GM13976 (cell line): ENCODE results near the gene PEX5L.
"Not testable (repeated sequence)": the region's sequence is repeated elsewhere in the genome, so short reads cannot be mapped to it uniquely, and the experiment has no call there.

ENCODE experiments used
- DNase-seq: peaks from one replicate; pipeline ENCODE4 v3.0.0; 2012; ENCODE audit warnings: low spot score
- in situ Hi-C: fragments of 300-500 bp; cut with MboI; formaldehyde crosslinking; loops from one replicate; pipeline ENCODE4 v1.12.0; 2022; ENCODE audit warnings: low sequenced_read_pairs, mixed read lengths, inconsistent platforms; ENCODE audit not compliant: unreplicated experiment
- TF ChIP-seq, protein P1 (sequence below): IDR thresholded peaks from 2 replicates; pipeline ENCODE4 v1.5.1; 2012; ENCODE audit warnings: borderline replicate concordance, mild to moderate bottlenecking; ENCODE audit not compliant: insufficient read depth; ENCODE audit errors: extremely low read depth, missing control alignments, control extremely low read depth

PEX5L gene

GRCh38 chr3:180017846-180018245 lies 18.9 kb downstream of the PEX5L start:
- in situ Hi-C loops: no loop called here
- TF ChIP-seq, protein P1, sequence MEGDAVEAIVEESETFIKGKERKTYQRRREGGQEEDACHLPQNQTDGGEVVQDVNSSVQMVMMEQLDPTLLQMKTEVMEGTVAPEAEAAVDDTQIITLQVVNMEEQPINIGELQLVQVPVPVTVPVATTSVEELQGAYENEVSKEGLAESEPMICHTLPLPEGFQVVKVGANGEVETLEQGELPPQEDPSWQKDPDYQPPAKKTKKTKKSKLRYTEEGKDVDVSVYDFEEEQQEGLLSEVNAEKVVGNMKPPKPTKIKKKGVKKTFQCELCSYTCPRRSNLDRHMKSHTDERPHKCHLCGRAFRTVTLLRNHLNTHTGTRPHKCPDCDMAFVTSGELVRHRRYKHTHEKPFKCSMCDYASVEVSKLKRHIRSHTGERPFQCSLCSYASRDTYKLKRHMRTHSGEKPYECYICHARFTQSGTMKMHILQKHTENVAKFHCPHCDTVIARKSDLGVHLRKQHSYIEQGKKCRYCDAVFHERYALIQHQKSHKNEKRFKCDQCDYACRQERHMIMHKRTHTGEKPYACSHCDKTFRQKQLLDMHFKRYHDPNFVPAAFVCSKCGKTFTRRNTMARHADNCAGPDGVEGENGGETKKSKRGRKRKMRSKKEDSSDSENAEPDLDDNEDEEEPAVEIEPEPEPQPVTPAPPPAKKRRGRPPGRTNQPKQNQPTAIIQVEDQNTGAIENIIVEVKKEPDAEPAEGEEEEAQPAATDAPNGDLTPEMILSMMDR: no peak
- no peak for DNase-seq

DNA sequence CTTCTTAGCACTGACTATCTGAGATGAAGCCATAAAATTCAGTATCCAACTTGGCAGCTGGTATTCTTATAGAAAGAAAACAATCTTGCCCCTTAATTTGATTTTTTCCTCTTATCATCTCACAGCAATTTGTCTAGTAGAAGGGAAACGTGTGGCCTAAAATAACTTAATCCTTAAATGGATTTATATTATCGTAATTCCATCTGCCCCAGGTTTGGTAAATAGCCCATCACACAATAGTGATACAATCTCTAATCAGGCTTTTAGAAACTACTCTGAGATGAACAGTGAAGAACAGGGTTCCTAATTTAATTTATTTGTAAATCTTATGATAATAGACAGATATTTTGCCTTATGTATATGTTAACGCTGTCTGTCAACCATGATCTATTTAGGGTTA lies 24.8 kb downstream of the PEX5L start:
- in situ Hi-C loops: no loop called here

DNA sequence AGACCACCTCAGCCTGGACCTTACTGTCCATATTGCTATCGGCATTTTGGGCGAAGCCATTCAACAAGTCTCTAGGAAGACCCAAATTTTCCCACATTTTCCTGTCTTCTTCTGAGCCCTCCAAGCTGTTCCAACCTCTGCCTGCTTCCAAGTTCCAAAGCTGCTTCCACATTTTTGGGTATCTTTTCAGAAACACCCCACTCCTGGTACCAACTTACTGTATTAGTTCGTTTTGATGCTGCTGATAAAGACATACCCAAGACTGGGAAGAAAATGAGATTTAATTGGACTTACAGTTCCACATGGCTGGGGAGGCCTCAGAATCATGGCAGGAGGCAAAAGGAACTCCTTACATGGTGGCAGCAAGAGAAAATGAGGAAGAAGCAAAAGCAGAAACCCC lies 28.4 kb downstream of the PEX5L start:
- DNase-seq, in situ Hi-C loops: not testable (repeated sequence)

More for the DNA sequence above, 24.8 kb downstream of the PEX5L start:
- no peak for DNase-seq
- TF ChIP-seq, protein P1: no peak

DNA sequence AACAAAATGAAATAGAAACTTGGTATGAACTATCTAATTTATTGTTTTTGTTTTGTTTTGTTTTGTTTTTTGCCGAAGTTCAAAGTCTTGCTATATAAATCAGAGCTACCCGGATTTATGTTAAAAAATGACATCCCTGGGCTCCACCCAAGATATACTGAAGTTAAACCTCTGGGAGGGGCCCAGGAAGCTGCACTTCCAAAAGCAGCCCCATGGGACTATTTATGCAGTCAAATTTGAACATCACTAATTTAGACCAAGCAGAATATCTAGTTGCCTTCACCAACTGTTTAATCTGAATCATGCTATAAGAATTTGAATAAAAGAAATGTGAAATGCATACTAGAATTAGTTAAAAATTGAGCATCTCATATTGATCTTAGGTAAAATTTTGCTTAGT lies 32.2 kb downstream of the PEX5L start:
- in situ Hi-C loops: no loop called here
- no peak for DNase-seq
- TF ChIP-seq, protein P1: no peak

DNA sequence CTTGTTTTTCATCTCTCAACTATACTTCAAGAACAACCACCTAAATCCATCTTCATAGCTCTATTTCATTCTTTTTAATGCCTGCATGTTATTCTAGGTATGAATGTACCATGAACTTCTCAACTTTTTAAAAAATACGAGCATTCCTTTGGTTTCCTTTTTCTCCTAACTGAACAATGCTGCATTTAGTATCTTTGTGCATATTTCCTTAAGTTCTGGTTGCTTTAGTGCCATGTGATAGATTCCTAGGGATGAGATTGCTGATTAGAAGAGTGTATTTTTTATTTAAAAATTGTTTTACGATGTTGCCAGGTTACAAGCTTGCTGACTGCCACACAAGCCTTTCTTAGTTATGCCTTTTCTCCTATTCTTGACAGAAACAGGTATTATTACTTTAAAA lies 34.7 kb downstream of the PEX5L start:
- in situ Hi-C loops: no loop called here
- DNase-seq: no peak
- TF ChIP-seq, protein P1: no peak

GRCh38 chr3:180000500-180000899 lies 36.2 kb downstream of the PEX5L start:
- TF ChIP-seq, protein P1: no peak
- in situ Hi-C loops: no loop called here
- no peak for DNase-seq

DNA sequence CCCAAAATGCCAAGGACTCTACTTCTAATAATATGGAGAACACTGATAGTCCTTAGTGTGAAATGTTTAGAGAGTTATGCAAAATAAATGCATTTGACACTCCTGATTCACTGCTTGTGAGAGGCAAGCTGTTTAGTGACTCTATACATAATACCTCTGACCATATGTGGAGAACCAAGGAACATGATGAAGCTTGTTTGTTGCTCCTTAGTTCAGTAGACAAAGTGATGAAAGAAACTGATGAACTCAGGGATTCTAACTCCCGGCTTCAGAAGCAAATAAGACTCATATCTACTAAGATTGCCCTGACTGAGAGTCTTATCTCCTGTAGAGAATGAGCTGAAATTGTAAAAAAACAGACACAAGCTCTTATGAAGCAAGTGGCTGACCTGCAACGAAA lies 41.3 kb downstream of the PEX5L start:
- no peak for DNase-seq
- in situ Hi-C loops: no loop called here
- TF ChIP-seq, protein P1: no peak
